HG02763 (cell line): ENCODE results near the gene ANKRD34A.

Source experiments
- ATAC-seq: cut with Tn5 transposase; IDR thresholded peaks from one replicate; pipeline ENCODE4 v1.9.1; 2021; ENCODE audit warnings: mild to moderate bottlenecking, moderate library complexity; ENCODE audit not compliant: unreplicated experiment

Gene ANKRD34A

GRCh38 chr1:145912128-145912641 is 52.2 kb downstream of the ANKRD34A start:
- no peak for ATAC-seq
